Muscle layer of duodenum (tissue), 2 donors: ENCODE data around the gene PDCD1.

Experiments used
- H3K27ac ChIP-seq: one replicate; pipeline ENCODE4 v1.7.0; 2013; ENCODE audit warnings: mild to moderate bottlenecking, low read length
- H3K27me3 ChIP-seq: one replicate; pipeline ENCODE4 v1.7.0; 2013; ENCODE audit warnings: low read depth, mild to moderate bottlenecking, control low read depth, low read length
- H3K36me3 ChIP-seq, 2 donors: one replicate each; pipeline ENCODE4 v1.7.0; 2013; ENCODE audit warnings: low read length in 2 of 2, control low read depth in 1 of 2, mild to moderate bottlenecking in 1 of 2; ENCODE audit not compliant: insufficient read depth in 2 of 2, control insufficient read depth in 1 of 2
- H3K4me1 ChIP-seq, 2 donors: one replicate each; pipeline ENCODE4 v1.7.0; 2013; ENCODE audit warnings: low read length in 2 of 2, mild to moderate bottlenecking in 2 of 2, control low read depth in 1 of 2, moderate library complexity in 1 of 2; ENCODE audit not compliant: insufficient read depth in 2 of 2, control insufficient read depth in 1 of 2
- H3K4me3 ChIP-seq, 2 donors: one replicate each; pipeline ENCODE4 v1.7.0; 2013; ENCODE audit warnings: low read length in 2 of 2, low read depth in 1 of 2, mild to moderate bottlenecking in 1 of 2
- H3K9me3 ChIP-seq, 2 donors: one replicate each; pipeline ENCODE4 v1.7.0; 2013; ENCODE audit warnings: low read length in 2 of 2, control low read depth in 1 of 2, mild to moderate bottlenecking in 1 of 2; ENCODE audit not compliant: control insufficient read depth in 1 of 2
- donor health status: healthy.

Gene PDCD1

GRCh38 chr2:241859436-241860183 lies 916 bp upstream of the PDCD1 start:
- Histone ChIP-seq H3K27me3 (peaks cover 12% of the 10 kb centered on the region), H3K9me3 (no peaks in the 10 kb centered on the region), H3K4me3 (peak overlapping the region in 1 of 2 donors; percentile 20), H3K4me1 (peaks cover 5 to 23% of the 10 kb centered on the region in 2 donors), H3K36me3 (no peaks in the 10 kb centered on the region), H3K27ac (peak overlapping the region; percentile 56)

GRCh38 chr2:241859017-241859435 lies 332 bp upstream of the PDCD1 start:
- H3K9me3 ChIP-seq, result no peaks in the 10 kb centered on the region
- peak overlapping the region in 1 of 2 donors; percentile 20 for H3K4me3 ChIP-seq

DNA sequence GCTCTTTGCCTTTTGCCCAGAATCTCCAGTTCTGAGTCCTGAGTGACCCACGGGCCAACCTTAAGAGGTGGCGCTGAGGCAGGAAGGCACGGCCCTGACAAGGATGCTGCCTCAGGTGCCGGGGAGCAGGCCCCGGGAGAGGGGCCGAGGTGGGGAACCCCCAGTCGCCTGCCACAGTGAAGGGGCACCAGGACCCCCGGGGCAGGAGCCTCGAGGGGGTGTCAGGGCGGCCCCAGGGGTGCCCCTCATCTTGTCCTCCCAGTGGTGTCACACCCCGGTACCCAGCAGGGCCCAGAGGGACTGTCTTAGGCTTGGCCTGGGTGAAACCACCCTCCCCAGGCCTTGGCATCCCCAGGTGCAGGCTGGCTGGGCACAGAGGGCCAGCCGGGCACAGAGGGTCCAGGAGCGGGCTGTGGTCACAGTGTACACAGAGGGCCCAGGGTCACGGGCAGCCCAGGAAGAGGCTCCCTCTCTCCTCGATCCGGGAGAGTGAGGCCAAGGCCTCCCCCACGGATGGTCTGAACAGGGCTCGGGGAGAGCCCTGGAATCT lies 1.0 kb downstream of the PDCD1 start:
- H3K27ac ChIP-seq, result no peak overlapping the region
- no peak overlapping the region for H3K4me3 ChIP-seq

More at GRCh38 chr2:241859017-241859435, 332 bp upstream of the PDCD1 start:
- Histone ChIP-seq H3K4me1 (peaks cover 5 to 23% of the 10 kb centered on the region in 2 donors), H3K27ac (no peak overlapping the region), H3K36me3 (no peaks in the 10 kb centered on the region), H3K27me3 (peaks cover 6% of the 10 kb centered on the region)

DNA sequence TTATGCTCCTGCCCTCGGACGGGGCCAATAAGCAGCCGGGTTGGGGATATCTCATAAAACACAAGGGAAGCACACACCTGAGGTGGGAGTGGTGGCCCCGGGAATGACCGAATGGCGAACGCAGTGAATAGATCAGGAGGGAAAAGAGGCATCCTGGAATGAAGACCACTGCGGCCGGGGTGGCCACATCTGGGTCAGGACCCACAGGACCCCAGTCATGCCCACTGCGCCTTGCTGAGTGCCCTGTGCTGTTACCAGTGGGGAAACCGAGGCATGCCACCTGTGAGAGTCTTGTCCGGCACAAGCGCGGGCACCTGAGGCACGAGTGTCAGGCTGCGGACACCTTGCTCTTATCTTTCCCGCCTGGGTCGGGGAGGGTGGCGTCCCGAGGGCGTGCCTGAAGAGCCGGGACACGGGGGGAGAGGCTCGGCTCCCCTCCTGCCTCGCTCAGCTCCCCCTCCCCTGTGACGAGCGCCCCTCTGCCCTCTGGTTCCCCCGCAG lies 1.6 kb downstream of the PDCD1 start:
- Histone ChIP-seq H3K27ac (no peak overlapping the region), H3K27me3 (peaks cover 4% of the 10 kb centered on the region), H3K4me3 (no peak overlapping the region)

More for the DNA sequence above, 1.0 kb downstream of the PDCD1 start:
- Histone ChIP-seq H3K36me3 (no peaks in the 10 kb centered on the region), H3K9me3 (no peaks in the 10 kb centered on the region), H3K27me3 (peaks cover 4% of the 10 kb centered on the region), H3K4me1 (peaks cover 5 to 18% of the 10 kb centered on the region in 2 donors)

GRCh38 chr2:241855888-241856422 lies 2.7 kb downstream of the PDCD1 start:
- H3K4me3 ChIP-seq, result no peak overlapping the region
- no peak overlapping the region for H3K27ac ChIP-seq

More for the DNA sequence above, 1.6 kb downstream of the PDCD1 start:
- Histone ChIP-seq H3K4me1 (peaks cover 5 to 18% of the 10 kb centered on the region in 2 donors), H3K36me3 (no peaks in the 10 kb centered on the region), H3K9me3 (no peaks in the 10 kb centered on the region)

GRCh38 chr2:241855245-241855887 lies 3.3 kb downstream of the PDCD1 start:
- Histone ChIP-seq H3K27me3 (no peaks in the 10 kb centered on the region), H3K27ac (no peak overlapping the region), H3K9me3 (no peaks in the 10 kb centered on the region), H3K4me3 (no peak overlapping the region), H3K4me1 (peaks cover 4 to 12% of the 10 kb centered on the region in 2 donors), H3K36me3 (no peaks in the 10 kb centered on the region)

More at GRCh38 chr2:241855888-241856422, 2.7 kb downstream of the PDCD1 start:
- Histone ChIP-seq H3K36me3 (no peaks in the 10 kb centered on the region), H3K4me1 (peaks cover 5 to 18% of the 10 kb centered on the region in 2 donors), H3K9me3 (no peaks in the 10 kb centered on the region), H3K27me3 (no peaks in the 10 kb centered on the region)

DNA sequence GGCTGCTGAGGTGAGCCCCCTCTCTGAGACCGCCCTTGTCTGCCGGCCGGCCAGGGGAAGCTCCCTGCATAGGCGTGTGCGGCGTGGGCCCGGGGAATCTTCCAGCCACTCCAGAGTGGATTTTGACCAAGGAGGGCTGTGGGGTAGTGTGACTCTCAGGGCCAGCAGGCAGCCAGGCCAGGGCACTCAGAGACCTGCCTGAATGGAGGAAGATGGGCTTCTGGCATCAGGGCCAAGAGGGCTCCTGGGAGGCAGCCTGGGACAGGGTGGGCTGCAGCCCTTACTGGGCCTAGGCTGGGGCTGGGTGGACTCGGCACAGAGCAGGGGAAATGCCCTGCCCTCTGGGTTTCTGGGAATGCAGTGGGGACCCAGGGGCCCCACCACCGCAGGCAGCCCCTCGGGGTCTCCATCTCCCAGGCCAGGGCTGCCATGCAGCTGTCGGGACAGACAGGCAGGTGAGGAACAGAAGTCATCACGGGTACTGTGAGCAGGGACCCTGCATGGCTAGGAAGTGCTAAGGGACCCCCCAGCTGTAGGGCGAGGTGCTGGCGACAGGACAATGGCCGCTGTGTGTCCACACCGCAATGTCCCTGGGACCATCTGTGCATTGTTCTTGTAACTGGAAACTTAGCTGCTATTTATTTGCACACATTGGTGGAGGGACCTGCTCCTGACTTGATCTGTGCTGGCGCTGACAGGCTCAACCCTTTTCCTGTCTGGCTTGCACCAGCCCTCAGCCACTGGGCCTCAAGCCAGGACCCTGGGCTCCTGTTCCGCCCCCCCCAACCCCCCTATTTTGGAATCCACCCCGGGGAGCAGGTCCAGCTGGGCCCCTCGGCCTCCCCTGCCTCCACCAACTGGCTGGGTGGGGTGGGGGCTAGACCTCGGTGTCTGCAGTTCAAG lies 4.1 kb downstream of the PDCD1 start:
- H3K27me3 ChIP-seq, result no peaks in the 10 kb centered on the region
- H3K4me1 ChIP-seq, result peaks cover 0 to 7% of the 10 kb centered on the region in 2 donors
- H3K36me3 ChIP-seq, result no peaks in the 10 kb centered on the region
- H3K9me3 ChIP-seq, result no peaks in the 10 kb centered on the region
- H3K4me3 ChIP-seq, result no peak overlapping the region
- no peak overlapping the region for H3K27ac ChIP-seq

GRCh38 chr2:241853651-241854341 lies 4.9 kb downstream of the PDCD1 start:
- Histone ChIP-seq H3K27ac (no peak overlapping the region), H3K27me3 (no peaks in the 10 kb centered on the region), H3K9me3 (no peaks in the 10 kb centered on the region), H3K4me3 (no peak overlapping the region), H3K36me3 (no peaks in the 10 kb centered on the region), H3K4me1 (peaks cover 0 to 1% of the 10 kb centered on the region in 2 donors)

- Histone ChIP-seq H3K36me3 (no peaks in the 10 kb centered on the region), H3K27ac (no peak overlapping the region), H3K27me3 (no peaks in the 10 kb centered on the region), H3K4me3 (no peak overlapping the region), H3K4me1 (no peaks in the 10 kb centered on the region), H3K9me3 (no peaks in the 10 kb centered on the region)
Measured at GRCh38 chr2:241852981-241853631, 5.6 kb downstream of the PDCD1 start.
